ENCODE results near the gene ATR. TPM values are rescaled to one million over a fixed set of nuclear protein-coding genes. Genes with fewer than 3 reads are reported as not detected.

The ATR gene
- total RNA-seq = 19.7 TPM
- long read RNA-seq, partial matches to known transcripts = 7 of 20 reads
- long read RNA-seq, other reads (novel, unspliced or antisense) = 13 of 20 reads

DNA sequence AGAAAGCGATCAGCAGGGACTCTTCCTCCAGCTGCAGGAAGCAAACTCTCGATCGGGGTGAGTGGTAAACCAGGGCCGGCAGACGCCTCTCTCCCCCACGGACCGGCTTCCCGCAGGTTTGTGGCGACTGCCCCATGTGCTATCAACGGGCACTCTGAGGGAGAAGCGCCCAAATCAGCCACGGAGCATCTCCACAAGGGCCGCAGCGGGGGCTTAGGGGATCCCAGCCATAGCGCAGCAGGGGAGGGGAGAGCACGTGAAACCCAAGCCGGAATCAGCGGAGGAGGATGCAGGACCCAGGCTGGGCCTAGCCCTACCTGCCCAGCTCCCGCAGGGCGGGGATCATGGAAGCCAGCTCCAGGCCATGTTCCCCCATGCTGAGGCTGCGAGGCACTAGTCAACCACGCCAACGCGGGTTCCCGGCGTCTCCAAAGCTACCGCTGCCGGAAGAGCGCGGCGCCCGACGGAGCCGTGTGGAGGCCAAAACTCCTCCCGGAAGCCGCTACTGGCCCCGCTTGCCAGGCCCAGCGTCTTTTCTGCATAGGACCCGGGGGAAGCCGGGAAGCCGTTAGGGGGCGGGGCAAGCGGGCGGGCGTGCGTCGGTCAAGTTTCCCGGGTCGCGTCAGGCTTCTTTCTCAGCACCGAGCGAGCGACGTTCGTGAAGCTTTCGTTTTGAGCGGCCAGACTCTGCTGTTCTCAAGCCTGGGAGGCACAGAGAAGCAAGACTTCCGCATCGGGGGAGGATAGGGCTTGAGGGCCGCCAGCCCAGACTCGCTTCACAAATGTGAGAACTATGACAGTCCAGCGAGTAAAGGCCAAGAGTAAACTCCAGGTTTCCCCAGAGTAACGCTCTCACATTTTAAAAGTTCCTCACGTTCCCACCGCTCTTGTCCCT, at the start of gene ATR:
Gene ATR (minus strand): TSS at position 405 of the 895 bp plus-strand sequence. CDS start 29 bp downstream, at position 376.
- H3K9me3 ChIP-seq = no peaks in the 10 kb centered on the region
- DNase-seq = peak; percentile 98
- H3K27me3 ChIP-seq (ENCODE audit: low read depth) = no peaks in the 10 kb centered on the region
- H3K27ac ChIP-seq = peak within 1 kb of the TSS; percentile 95
- peak; percentile 100 for ATAC-seq
- H3K36me3 ChIP-seq = no peaks in the 10 kb centered on the region
- peak within 1 kb of the TSS; percentile 74 for H3K4me3 ChIP-seq
- intact Hi-C loops (cut with DNase I) = no loop called here
- peaks cover 24% of the 10 kb centered on the region for H3K4me1 ChIP-seq
- TF ChIP-seq, protein P1, sequence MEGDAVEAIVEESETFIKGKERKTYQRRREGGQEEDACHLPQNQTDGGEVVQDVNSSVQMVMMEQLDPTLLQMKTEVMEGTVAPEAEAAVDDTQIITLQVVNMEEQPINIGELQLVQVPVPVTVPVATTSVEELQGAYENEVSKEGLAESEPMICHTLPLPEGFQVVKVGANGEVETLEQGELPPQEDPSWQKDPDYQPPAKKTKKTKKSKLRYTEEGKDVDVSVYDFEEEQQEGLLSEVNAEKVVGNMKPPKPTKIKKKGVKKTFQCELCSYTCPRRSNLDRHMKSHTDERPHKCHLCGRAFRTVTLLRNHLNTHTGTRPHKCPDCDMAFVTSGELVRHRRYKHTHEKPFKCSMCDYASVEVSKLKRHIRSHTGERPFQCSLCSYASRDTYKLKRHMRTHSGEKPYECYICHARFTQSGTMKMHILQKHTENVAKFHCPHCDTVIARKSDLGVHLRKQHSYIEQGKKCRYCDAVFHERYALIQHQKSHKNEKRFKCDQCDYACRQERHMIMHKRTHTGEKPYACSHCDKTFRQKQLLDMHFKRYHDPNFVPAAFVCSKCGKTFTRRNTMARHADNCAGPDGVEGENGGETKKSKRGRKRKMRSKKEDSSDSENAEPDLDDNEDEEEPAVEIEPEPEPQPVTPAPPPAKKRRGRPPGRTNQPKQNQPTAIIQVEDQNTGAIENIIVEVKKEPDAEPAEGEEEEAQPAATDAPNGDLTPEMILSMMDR (IDR thresholded peaks at IDR 0.05) = no peak

DNA sequence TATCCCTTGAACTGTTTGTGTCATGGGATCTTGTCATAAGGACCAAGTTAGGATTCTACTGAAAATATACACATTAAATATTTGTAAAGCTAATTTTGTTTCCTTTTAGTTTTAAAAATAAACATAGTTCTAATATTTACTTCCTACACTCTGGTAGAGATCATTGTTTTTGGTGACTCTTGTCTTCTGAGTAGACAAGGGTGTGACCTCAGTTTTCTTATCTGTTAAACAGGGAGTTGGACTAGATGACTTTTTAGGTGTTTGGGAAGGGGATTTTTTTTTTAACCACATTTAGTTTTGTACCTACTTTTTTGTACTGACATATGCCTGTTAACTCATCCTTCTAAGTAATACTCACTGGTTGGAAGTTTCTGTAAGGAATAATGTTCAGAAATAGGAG, 48.4 kb upstream of the ATR start:
- no peak overlapping the region for H3K27ac ChIP-seq
- H3K4me1 ChIP-seq = no peaks in the 10 kb centered on the region
- ATAC-seq (no peak), DNase-seq (no peak)
- no peaks in the 10 kb centered on the region for H3K27me3 ChIP-seq (ENCODE audit: low read depth)
- H3K9me3 ChIP-seq = no peaks in the 10 kb centered on the region
- intact Hi-C loops (cut with DNase I) = no loop called here
- TF ChIP-seq, protein P1 (IDR thresholded peaks at IDR 0.05) = no peak
- H3K4me3 ChIP-seq = no peak overlapping the region
- no peaks in the 10 kb centered on the region for H3K36me3 ChIP-seq

DNA sequence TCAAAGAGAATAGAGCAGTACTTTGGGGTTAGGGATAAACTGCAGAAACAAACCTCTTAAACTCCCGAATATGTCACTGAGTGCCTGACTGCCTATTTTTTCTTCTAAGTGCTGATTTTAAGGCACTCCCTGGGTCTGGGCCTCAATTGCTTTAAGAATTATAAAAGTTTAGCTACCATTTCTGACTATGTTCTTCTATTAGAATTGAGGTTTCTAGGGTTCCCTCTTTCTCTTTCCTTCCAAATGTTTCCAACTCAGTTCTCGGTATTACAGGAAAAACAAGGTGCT, 46.6 kb upstream of the ATR start:
- Histone ChIP-seq H3K4me3 (no peak overlapping the region), H3K4me1 (no peaks in the 10 kb centered on the region), H3K27me3 (ENCODE audit: low read depth) (no peaks in the 10 kb centered on the region), H3K27ac (no peak overlapping the region), H3K9me3 (no peaks in the 10 kb centered on the region), H3K36me3 (no peaks in the 10 kb centered on the region)
- TF ChIP-seq, protein P1 (IDR thresholded peaks at IDR 0.05) = no peak
- intact Hi-C loops (cut with DNase I) = no loop called here
- ATAC-seq (no peak), DNase-seq (no peak)

DNA sequence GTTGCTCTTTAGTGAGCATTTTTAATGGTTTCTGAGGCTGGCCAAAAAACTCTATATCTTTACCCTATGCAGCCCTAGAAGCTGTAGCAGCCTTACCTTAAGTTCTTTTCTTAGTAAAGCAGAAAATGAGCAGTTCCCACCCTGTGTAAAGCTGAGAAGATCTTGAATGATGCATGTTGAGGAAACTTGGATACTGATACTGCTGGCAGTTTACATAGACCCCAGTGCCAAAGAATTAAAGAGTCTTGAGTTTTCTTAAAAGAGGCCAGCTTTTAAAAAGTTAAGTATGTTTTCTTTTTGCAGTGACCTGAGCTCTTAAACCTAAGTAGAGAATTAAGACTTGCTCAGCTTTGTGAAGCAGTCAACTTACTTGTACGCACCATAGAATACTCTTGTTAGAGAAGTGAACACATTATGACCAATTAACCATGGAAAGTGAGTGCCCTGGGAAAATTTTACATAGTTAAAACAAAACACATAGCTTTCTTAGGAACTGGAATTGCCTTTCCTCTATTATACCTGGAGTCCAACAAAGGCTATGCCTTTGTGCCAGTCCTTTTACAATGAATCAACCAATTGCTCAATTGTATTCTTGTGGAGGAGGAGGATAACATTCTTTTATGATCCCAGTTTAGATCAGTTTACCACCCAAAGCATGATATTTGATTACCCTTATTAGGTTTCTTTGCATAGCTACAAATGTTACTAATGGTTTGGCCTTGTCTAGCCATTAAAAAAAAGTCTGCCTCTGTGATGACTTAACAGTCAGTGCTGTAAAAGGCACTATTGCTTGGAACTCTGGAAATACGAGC, 46.0 kb upstream of the ATR start:
- Histone ChIP-seq H3K4me3 (no peak overlapping the region), H3K27me3 (ENCODE audit: low read depth) (no peaks in the 10 kb centered on the region), H3K4me1 (no peaks in the 10 kb centered on the region), H3K27ac (no peak overlapping the region), H3K9me3 (no peaks in the 10 kb centered on the region), H3K36me3 (no peaks in the 10 kb centered on the region)
- DNase-seq = no peak
- TF ChIP-seq, protein P1 (IDR thresholded peaks at IDR 0.05) = no peak
- intact Hi-C loops (cut with DNase I) = no loop called here
- ATAC-seq = no peak

DNA sequence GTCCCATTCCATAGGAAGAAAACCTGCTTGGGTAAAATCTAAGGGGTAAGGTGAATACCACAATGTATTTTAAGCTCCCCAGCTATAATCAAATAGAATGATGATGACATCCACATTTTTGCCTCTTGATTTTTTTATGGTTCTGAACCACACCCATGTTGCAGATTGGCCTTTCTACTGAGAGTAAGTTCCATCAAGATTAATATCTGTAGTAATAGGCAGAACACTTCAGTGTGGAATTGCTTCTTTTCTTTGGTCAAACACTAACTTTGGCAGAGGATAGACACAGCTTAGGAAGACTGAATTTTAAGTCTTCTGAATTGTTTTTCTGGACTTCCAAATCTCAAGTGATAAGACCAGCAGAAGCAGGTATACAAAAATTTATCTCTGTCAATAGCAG, 44.7 kb upstream of the ATR start:
- intact Hi-C loops (cut with DNase I) = no loop called here
- Histone ChIP-seq H3K36me3 (no peaks in the 10 kb centered on the region), H3K4me1 (no peaks in the 10 kb centered on the region), H3K4me3 (no peak overlapping the region), H3K27me3 (ENCODE audit: low read depth) (no peaks in the 10 kb centered on the region), H3K9me3 (no peaks in the 10 kb centered on the region), H3K27ac (no peak overlapping the region)
- TF ChIP-seq, protein P1 (IDR thresholded peaks at IDR 0.05) = no peak
- ATAC-seq = no peak
- DNase-seq = no peak

Measured in lower lobe of right lung (tissue), 2 donors.